Neutrophil (primary cell): ENCODE data around the gene SCRT2.

Experiments
- H3K27ac ChIP-seq: fragments of 200-600 bp; sonication (generic); 2 replicates; pipeline ENCODE4 v1.5.1; 2016; ENCODE audit warnings: mild to moderate bottlenecking, moderate library complexity
- H3K27me3 ChIP-seq: fragments of 200-600 bp; sonication (generic); 2 replicates; pipeline ENCODE4 v1.6.0; 2016; ENCODE audit warnings: mild to moderate bottlenecking
- H3K36me3 ChIP-seq: fragments of 200-600 bp; sonication (generic); 2 replicates; pipeline ENCODE4 v1.5.1; 2017
- H3K4me1 ChIP-seq, 2 experiments: fragments of 200-600 bp in 1 of 2; sonication (generic) in 1 of 2; 1 replicate in 1 of 2; 2 replicates in 1 of 2; pipeline versions ENCODE4 v1.5.1 to v1.6.1; 2013 to 2016; ENCODE audit warnings: low read depth in 1 of 2, low read length in 1 of 2, mild to moderate bottlenecking in 1 of 2, moderate library complexity in 1 of 2; ENCODE audit not compliant: control insufficient read depth in 1 of 2, insufficient read depth in 1 of 2
- H3K4me3 ChIP-seq, 2 experiments: fragments of 200-600 bp in 1 of 2; sonication (generic) in 1 of 2; 1 replicate in 1 of 2; 2 replicates in 1 of 2; pipeline ENCODE4 v1.5.1; 2013 to 2016; ENCODE audit warnings: low read depth in 1 of 2, low read length in 1 of 2, mild to moderate bottlenecking in 1 of 2, moderate library complexity in 1 of 2
- H3K9me3 ChIP-seq: fragments of 200-600 bp; sonication (generic); 2 replicates; pipeline ENCODE4 v1.5.1; 2016
- CTCF ChIP-seq: fragments of 200-600 bp; sonication (generic); IDR thresholded peaks from 2 replicates; pipeline ENCODE4 v1.5.1; 2016; ENCODE audit warnings: antibody characterized with exemption

Gene SCRT2

DNA sequence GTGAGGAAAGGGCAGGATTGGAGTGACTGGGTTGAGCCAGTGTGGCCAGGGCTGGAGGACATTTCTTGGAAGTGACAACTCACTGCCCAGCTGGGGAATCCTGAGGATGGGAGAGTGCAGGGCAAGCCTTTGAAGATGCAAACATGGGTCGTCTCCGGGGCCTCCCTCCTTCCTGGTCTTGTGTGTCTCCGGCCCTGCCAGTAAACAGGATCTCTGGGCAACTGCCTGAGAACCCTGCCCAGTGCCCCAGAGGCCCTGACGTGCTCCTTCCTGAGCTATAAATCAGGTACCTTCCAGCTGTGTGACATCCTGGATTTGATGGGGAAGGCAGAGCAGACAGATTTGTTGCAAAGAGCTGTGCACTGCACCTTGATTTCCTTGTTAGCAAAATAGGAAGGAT is 52.6 kb downstream of the SCRT2 start:
- H3K36me3 ChIP-seq, result no peaks in the 10 kb centered on the region
- H3K27me3 ChIP-seq, result peaks cover 51% of the 10 kb centered on the region
- no peak overlapping the region for H3K4me3 ChIP-seq
- no peaks in the 10 kb centered on the region for H3K9me3 ChIP-seq
- no peaks in the 10 kb centered on the region for H3K4me1 ChIP-seq
- no peak for TF ChIP-seq CTCF
- H3K27ac ChIP-seq, result no peak overlapping the region

- Histone ChIP-seq H3K27me3 (peaks cover 59% of the 10 kb centered on the region), H3K27ac (no peak overlapping the region), H3K9me3 (no peaks in the 10 kb centered on the region)
Observed at GRCh38 chr20:622161-622560, 53.4 kb downstream of the SCRT2 start.

DNA sequence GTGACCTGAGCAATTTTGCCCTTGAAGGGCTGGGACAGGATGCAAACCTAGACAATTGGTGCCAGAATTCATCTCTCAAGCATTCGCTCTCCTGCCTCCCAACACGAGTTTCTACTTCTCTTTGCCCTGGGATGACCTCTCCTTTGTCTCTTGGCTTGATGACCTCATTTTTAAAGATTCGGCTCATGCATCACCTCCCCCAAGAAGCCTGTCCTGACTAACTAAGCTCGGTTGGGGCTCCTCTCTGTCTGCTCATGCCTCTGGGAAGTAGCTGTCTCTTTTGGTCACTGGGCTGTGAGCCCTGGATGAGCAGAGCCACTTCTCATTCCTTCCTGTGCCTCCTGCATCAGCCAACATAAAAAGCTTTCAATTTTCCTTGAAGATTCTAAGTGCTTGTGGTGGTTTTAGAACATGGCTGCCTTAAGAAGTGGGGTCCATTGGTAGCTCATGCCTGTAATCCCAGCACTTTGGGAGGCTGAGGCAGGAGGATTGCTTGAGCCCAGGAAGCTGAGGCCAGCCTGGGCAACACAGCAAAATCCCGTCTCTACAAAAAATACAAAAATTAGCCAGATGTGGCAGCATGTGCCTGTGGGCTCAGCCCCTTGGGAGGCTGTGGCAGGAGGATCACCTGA is 54.4 kb downstream of the SCRT2 start:
- no peaks in the 10 kb centered on the region for H3K9me3 ChIP-seq
- H3K27me3 ChIP-seq, result peaks cover 60% of the 10 kb centered on the region
- no peaks in the 10 kb centered on the region for H3K36me3 ChIP-seq
- TF ChIP-seq CTCF, result no peak
- no peak overlapping the region for H3K4me3 ChIP-seq
- no peaks in the 10 kb centered on the region for H3K4me1 ChIP-seq
- no peak overlapping the region for H3K27ac ChIP-seq

More at GRCh38 chr20:622161-622560, 53.4 kb downstream of the SCRT2 start:
- no peak for TF ChIP-seq CTCF
- no peak overlapping the region for H3K4me3 ChIP-seq
- no peaks in the 10 kb centered on the region for H3K36me3 ChIP-seq
- H3K4me1 ChIP-seq, result no peaks in the 10 kb centered on the region

- no peak for TF ChIP-seq CTCF
- peaks cover 67% of the 10 kb centered on the region for H3K27me3 ChIP-seq
Observed at GRCh38 chr20:620246-620645, 55.4 kb downstream of the SCRT2 start.

DNA sequence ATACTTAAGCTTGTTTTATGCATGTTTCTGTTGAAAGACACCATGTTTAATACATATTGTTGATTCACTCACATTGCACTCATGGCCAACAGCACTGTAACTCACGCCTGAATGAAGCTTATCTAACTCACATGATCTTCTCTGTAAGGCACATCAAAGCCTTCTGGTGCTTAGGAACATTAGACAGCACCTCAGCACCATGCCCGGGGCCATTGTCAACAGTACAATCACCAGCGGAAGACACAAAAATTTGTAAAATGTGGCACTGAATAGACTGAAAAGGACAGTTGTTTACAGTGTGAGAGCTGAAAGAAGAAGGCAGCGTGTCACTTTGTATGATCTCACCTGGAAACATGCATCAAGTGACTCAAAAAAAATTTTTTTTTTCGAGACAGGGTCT is 56.6 kb downstream of the SCRT2 start:
- no peak for TF ChIP-seq CTCF
- Histone ChIP-seq H3K4me1 (no peaks in the 10 kb centered on the region), H3K4me3 (no peak overlapping the region), H3K27ac (no peak overlapping the region), H3K36me3 (no peaks in the 10 kb centered on the region), H3K27me3 (peaks cover 76% of the 10 kb centered on the region), H3K9me3 (no peaks in the 10 kb centered on the region)

More at GRCh38 chr20:620246-620645, 55.4 kb downstream of the SCRT2 start:
- H3K27ac ChIP-seq, result no peak overlapping the region
- H3K4me3 ChIP-seq, result no peak overlapping the region
- H3K36me3 ChIP-seq, result no peaks in the 10 kb centered on the region
- H3K4me1 ChIP-seq, result no peaks in the 10 kb centered on the region
- no peaks in the 10 kb centered on the region for H3K9me3 ChIP-seq
